GM23338 (cell line): ENCODE data around the gene PNKP. TPM values are rescaled to one million over a fixed set of nuclear protein-coding genes. Genes with fewer than 3 reads are reported as not detected.

ENCODE experiments used
- ATAC-seq: fragments of 200-7000 bp; cut with Tn5 transposase; 3 replicates; pipeline ENCODE4 v1.9.1; 2020
- DNase-seq: peaks from one replicate; pipeline ENCODE4 v3.0.0-alpha.2; 2015; ENCODE audit warnings: low spot score
- H2AFZ ChIP-seq: fragments of 200-600 bp; sonication (generic); 2 replicates; pipeline ENCODE4 v1.8.0; 2016; ENCODE audit warnings: antibody characterized with exemption, mild to moderate bottlenecking, moderate library complexity
- H3F3A ChIP-seq: fragments of 200-600 bp; sonication (generic); replicated peaks from 2 replicates; pipeline ENCODE4 v1.8.0; 2017; ENCODE audit warnings: antibody characterized with exemption, mixed run types, low read depth
- H3K27ac ChIP-seq: fragments of 200-600 bp; sonication (generic); 2 replicates; pipeline ENCODE4 v1.6.1; 2016; ENCODE audit warnings: low read depth
- H3K27me3 ChIP-seq: fragments of 200-600 bp; sonication (generic); 2 replicates; pipeline ENCODE4 v1.8.0; 2016; ENCODE audit warnings: mild to moderate bottlenecking, mixed run types, moderate library complexity; ENCODE audit not compliant: insufficient read depth
- H3K36me3 ChIP-seq: fragments of 200-600 bp; sonication (generic); 2 replicates; pipeline ENCODE4 v1.8.0; 2016; ENCODE audit warnings: mild to moderate bottlenecking; ENCODE audit not compliant: insufficient read depth
- H3K4me1 ChIP-seq: fragments of 200-600 bp; sonication (generic); 2 replicates; pipeline ENCODE4 v1.8.0; 2016; ENCODE audit warnings: mild to moderate bottlenecking, moderate library complexity; ENCODE audit not compliant: insufficient read depth
- H3K4me2 ChIP-seq: fragments of 200-600 bp; sonication (generic); 2 replicates; pipeline ENCODE4 v1.7.1; 2017; ENCODE audit warnings: mixed run types
- H3K4me3 ChIP-seq: fragments of 200-600 bp; sonication (generic); 2 replicates; pipeline ENCODE4 v1.6.1; 2016; ENCODE audit warnings: mixed run types
- H3K79me2 ChIP-seq: fragments of 200-600 bp; sonication (generic); replicated peaks from 2 replicates; pipeline ENCODE4 v1.8.0; 2017; ENCODE audit warnings: mild to moderate bottlenecking; ENCODE audit not compliant: insufficient read depth
- H3K9me2 ChIP-seq: fragments of 200-600 bp; sonication (generic); 2 replicates; pipeline ENCODE4 v1.8.0; 2017; ENCODE audit not compliant: insufficient read depth
- H4K20me1 ChIP-seq: fragments of 200-600 bp; sonication (generic); replicated peaks from 2 replicates; pipeline ENCODE4 v1.8.0; 2017; ENCODE audit warnings: mild to moderate bottlenecking; ENCODE audit not compliant: insufficient read depth
- H3K27ac Mint-ChIP-seq: 2 replicates; pipeline ENCODE4 v1.8.0; 2020; ENCODE audit warnings: inconsistent platforms, mild to moderate bottlenecking, moderate library complexity, mixed read lengths
- H3K27me3 Mint-ChIP-seq: 3 replicates; pipeline ENCODE4 v1.8.0; 2022; ENCODE audit warnings: low read depth, mild to moderate bottlenecking, moderate library complexity, mixed read lengths, inconsistent platforms; ENCODE audit not compliant: insufficient read depth, poor library complexity
- H3K36me3 Mint-ChIP-seq: 3 replicates; pipeline ENCODE4 v1.8.0; 2021; ENCODE audit warnings: low read depth, mild to moderate bottlenecking, inconsistent platforms, moderate library complexity, mixed read lengths
- H3K4me1 Mint-ChIP-seq: 3 replicates; pipeline ENCODE4 v1.8.0; 2020; ENCODE audit warnings: mild to moderate bottlenecking, inconsistent platforms, mixed read lengths
- H3K4me3 Mint-ChIP-seq: 3 replicates; pipeline ENCODE4 v1.8.0; 2021; ENCODE audit warnings: moderate library complexity, mild to moderate bottlenecking, inconsistent platforms, mixed read lengths
- H3K9me3 Mint-ChIP-seq: 3 replicates; pipeline ENCODE4 v1.8.0; 2020; ENCODE audit warnings: moderate library complexity, mild to moderate bottlenecking, inconsistent platforms, mixed read lengths
- CREB1 ChIP-seq: fragments of 250-450 bp; sonication (Bioruptor Pico); IDR thresholded peaks from 2 replicates; pipeline ENCODE4 v1.5.0; 2020; ENCODE audit warnings: low read depth, mild to moderate bottlenecking, moderate library complexity
- ETS1 ChIP-seq: IDR thresholded peaks from 2 replicates; pipeline ENCODE4 v1.6.1; 2016; ENCODE audit warnings: antibody characterized with exemption
- EZH2 ChIP-seq: fragments of 200-600 bp; sonication (generic); IDR thresholded peaks from one replicate; pipeline ENCODE4 v1.8.0; 2017; ENCODE audit warnings: antibody characterized with exemption, mild to moderate bottlenecking, low read depth; ENCODE audit not compliant: unreplicated experiment
- EZH2phosphoT487 ChIP-seq: fragments of 200-600 bp; sonication (generic); IDR thresholded peaks from one replicate; pipeline ENCODE4 v1.8.1; 2018; ENCODE audit warnings: antibody characterized with exemption; ENCODE audit not compliant: unreplicated experiment
- POLR2AphosphoS5 ChIP-seq: IDR thresholded peaks from 2 replicates; pipeline ENCODE4 v1.6.1; 2016; ENCODE audit warnings: antibody characterized with exemption, low read depth
- REST ChIP-seq: IDR thresholded peaks from one replicate; pipeline ENCODE4 v1.6.1; 2018; ENCODE audit warnings: antibody characterized with exemption; ENCODE audit not compliant: unreplicated experiment
- STAT1 ChIP-seq: IDR thresholded peaks from one replicate; pipeline ENCODE4 v1.6.1; 2016; ENCODE audit warnings: antibody characterized with exemption; ENCODE audit not compliant: unreplicated experiment
- ZNF114 ChIP-seq: fragments of 250-450 bp; sonication (Bioruptor Pico); IDR thresholded peaks from 2 replicates; pipeline ENCODE4 v1.5.0; 2020; ENCODE audit warnings: mild to moderate bottlenecking, moderate library complexity
- ZNF331 ChIP-seq: fragments of 250-450 bp; sonication (Bioruptor Pico); IDR thresholded peaks from 2 replicates; pipeline ENCODE4 v1.5.0; 2020; ENCODE audit warnings: low read depth, mild to moderate bottlenecking, moderate library complexity
- ZNF462 ChIP-seq: fragments of 250-450 bp; sonication (Bioruptor Pico); IDR thresholded peaks from 2 replicates; pipeline ENCODE4 v1.5.0; 2020; ENCODE audit warnings: mild to moderate bottlenecking, moderate library complexity
- polyA plus RNA-seq: library from polyadenylated mRNA; unstranded; fragments of >200 nt; fragmentation: Nextera tagmentation; extraction: Ambion mirVana; gene quantifications from 2 replicates; pipeline ENCODE4 v1.2.1, GENCODE V29; 2016
- total RNA-seq: library from RNA; depleted of rRNA; stranded (reverse); fragments of >200 nt; shearing (Covaris generic); gene quantifications from 2 replicates; pipeline ENCODE4 v1.2.3, GENCODE V29; 2014

The PNKP gene
- total and polyA plus RNA-seq, 2 experiments from 2014 or later, result 99.6 to 109 TPM

GRCh38 chr19:49895566-49896297 is 28.4 kb upstream of the PNKP start (continued):
- no peak for TF ChIP-seq REST
- TF ChIP-seq EZH2, result no peak
- no peak for TF ChIP-seq ETS1
- no peak for TF ChIP-seq ZNF114 (CRISPR knock-in tag)

- Histone ChIP-seq H3K4me2 (no peak overlapping the region), H3K36me3 (no peaks in the 10 kb centered on the region), H2AFZ (no peak overlapping the region), H3K79me2 (no peaks in the 10 kb centered on the region), H3K27ac (no peak overlapping the region), H4K20me1 (no peaks in the 10 kb centered on the region), H3K4me3 (no peak overlapping the region), H3K27me3 (no peaks in the 10 kb centered on the region), H3K9me2 (no peaks in the 10 kb centered on the region), H3K4me1 (peaks cover 9% of the 10 kb centered on the region; the same call in 1 of the 2 replicates), H3F3A (peaks cover 7% of the 10 kb centered on the region; the same call in 1 of the 2 replicates)
- Mint-ChIP-seq H3K4me1 (peaks cover 17% of the 10 kb centered on the region), H3K9me3 (no peaks in the 10 kb centered on the region; the same call in 2 of the 3 replicates), H3K27me3 (peaks cover 21% of the 10 kb centered on the region), H3K36me3 (no peaks in the 10 kb centered on the region), H3K4me3 (no peak overlapping the region), H3K27ac (no peak overlapping the region)
- TF ChIP-seq STAT1 (no peak), POLR2AphosphoS5 (no peak), ZNF331 (CRISPR knock-in tag) (no peak), CREB1 (no peak), ZNF114 (CRISPR knock-in tag) (no peak), ZNF462 (CRISPR knock-in tag) (no peak), EZH2 (no peak), EZH2phosphoT487 (no peak)
- no peak for DNase-seq
- ATAC-seq, result no peak
Observed at GRCh38 chr19:49894879-49895565, 27.6 kb upstream of the PNKP start.
